Vagina (tissue), 2 donors: ENCODE data around the gene ALG8.

ENCODE experiments used
- POLR2A ChIP-seq, 2 donors: fragments of 450-650 bp; IDR thresholded peaks; one replicate each; pipeline ENCODE4 v1.6.1; 2017; ENCODE audit warnings: antibody characterized with exemption in 2 of 2, mild to moderate bottlenecking in 2 of 2, moderate library complexity in 2 of 2
- POLR2AphosphoS5 ChIP-seq, 2 donors: sonication (generic); formaldehyde crosslinking; IDR thresholded peaks; one replicate each; pipeline ENCODE4 v1.9.0; 2017; ENCODE audit warnings: antibody characterized with exemption in 2 of 2, mild to moderate bottlenecking in 2 of 2, low read depth in 1 of 2; ENCODE audit not compliant: insufficient read depth in 1 of 2
- TF ChIP-seq, protein P1 (sequence below), 3 experiments: fragments of 450-650 bp in 2 of 3; fragments of 200-600 bp in 1 of 3; sonication (generic) in 1 of 3; IDR thresholded peaks; one replicate each; pipeline ENCODE4 v1.5.1; 2017 to 2019; ENCODE audit warnings: antibody characterized with exemption in 3 of 3, mild to moderate bottlenecking in 2 of 3, moderate library complexity in 2 of 3

DNA sequence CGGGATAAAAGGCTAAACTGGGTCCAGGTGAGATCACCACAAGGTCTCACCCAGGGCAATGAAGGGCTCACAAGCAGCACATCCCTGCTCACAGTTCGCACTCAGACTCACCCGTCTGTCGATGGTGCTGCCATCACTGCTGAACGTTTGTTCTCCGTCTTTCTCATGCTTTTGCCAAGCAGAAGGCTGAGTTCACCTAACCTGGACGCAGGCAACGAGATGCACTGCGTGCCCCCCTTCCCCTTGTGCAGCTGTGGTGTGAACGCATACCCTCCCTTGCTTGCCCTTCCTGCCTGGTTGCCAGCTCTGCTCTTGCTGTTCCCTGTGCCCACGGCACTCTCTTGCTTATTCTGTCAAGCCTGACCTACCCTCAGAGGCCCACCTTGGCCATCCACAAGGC lies 31.0 kb upstream of the ALG8 start:
- TF ChIP-seq POLR2AphosphoS5 (IDR thresholded peaks at IDR 0.05; ENCODE audit: insufficient read depth in 1 of 2, low read depth in 1 of 2) (no peak), POLR2A (IDR thresholded peaks at IDR 0.05) (no peak)
- TF ChIP-seq, protein P1, sequence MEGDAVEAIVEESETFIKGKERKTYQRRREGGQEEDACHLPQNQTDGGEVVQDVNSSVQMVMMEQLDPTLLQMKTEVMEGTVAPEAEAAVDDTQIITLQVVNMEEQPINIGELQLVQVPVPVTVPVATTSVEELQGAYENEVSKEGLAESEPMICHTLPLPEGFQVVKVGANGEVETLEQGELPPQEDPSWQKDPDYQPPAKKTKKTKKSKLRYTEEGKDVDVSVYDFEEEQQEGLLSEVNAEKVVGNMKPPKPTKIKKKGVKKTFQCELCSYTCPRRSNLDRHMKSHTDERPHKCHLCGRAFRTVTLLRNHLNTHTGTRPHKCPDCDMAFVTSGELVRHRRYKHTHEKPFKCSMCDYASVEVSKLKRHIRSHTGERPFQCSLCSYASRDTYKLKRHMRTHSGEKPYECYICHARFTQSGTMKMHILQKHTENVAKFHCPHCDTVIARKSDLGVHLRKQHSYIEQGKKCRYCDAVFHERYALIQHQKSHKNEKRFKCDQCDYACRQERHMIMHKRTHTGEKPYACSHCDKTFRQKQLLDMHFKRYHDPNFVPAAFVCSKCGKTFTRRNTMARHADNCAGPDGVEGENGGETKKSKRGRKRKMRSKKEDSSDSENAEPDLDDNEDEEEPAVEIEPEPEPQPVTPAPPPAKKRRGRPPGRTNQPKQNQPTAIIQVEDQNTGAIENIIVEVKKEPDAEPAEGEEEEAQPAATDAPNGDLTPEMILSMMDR (IDR thresholded peaks at IDR 0.05), result no peak
